Measurements from ENCODE around the gene RGMA. TPM values are rescaled to one million over a fixed set of nuclear protein-coding genes. Genes with fewer than 3 reads are reported as not detected.
A peak's percentile ranks its signal among the peaks of the same experiment; 100 is the strongest.

RGMA gene
- total RNA-seq (ENCODE audit: unreplicated experiment): 56.6 TPM
- long read RNA-seq, partial matches to known transcripts: 0 of 3 reads
- long read RNA-seq, other reads (novel, unspliced or antisense): 2 of 3 reads

- no peak for TF ChIP-seq CTCF (IDR thresholded peaks at IDR 0.05; ENCODE audit: partially characterized antibody, unreplicated experiment)
- H3K27ac Mint-ChIP-seq (ENCODE audit: unreplicated experiment): peak within 1 kb of the TSS; percentile 89
- DNase-seq: peak; percentile 77
Observed at GRCh38 chr15:93088981-93089726, at the start of gene RGMA. TSS of gene RGMA (minus strand) at chr15:93089211. CDS start at chr15:93088932, 279 bp downstream.

GRCh38 chr15:93136606-93137005 is 47.6 kb upstream of the RGMA start:
- no peak for TF ChIP-seq CTCF (IDR thresholded peaks at IDR 0.05; ENCODE audit: partially characterized antibody, unreplicated experiment)
- DNase-seq: no peak
- Mint-ChIP-seq H3K36me3 (ENCODE audit: unreplicated experiment) (no peaks in the 10 kb centered on the region), H3K4me1 (ENCODE audit: low read depth, unreplicated experiment) (no peaks in the 10 kb centered on the region), H3K27ac (ENCODE audit: unreplicated experiment) (no peak overlapping the region), H3K4me3 (ENCODE audit: unreplicated experiment) (no peak overlapping the region), H3K27me3 (ENCODE audit: unreplicated experiment) (no peaks in the 10 kb centered on the region), H3K9me3 (ENCODE audit: unreplicated experiment) (no peaks in the 10 kb centered on the region)

More at GRCh38 chr15:93088981-93089726, at the start of gene RGMA:
- Mint-ChIP-seq H3K4me3 (ENCODE audit: unreplicated experiment) (peak within 1 kb of the TSS; percentile 92), H3K9me3 (ENCODE audit: unreplicated experiment) (peaks cover 18% of the 10 kb centered on the region), H3K36me3 (ENCODE audit: unreplicated experiment) (peaks cover 6% of the 10 kb centered on the region), H3K4me1 (ENCODE audit: low read depth, unreplicated experiment) (peaks cover 18% of the 10 kb centered on the region), H3K27me3 (ENCODE audit: unreplicated experiment) (peaks cover 8% of the 10 kb centered on the region)

GRCh38 chr15:93135997-93136397 is 47.0 kb upstream of the RGMA start:
- Mint-ChIP-seq H3K27ac (ENCODE audit: unreplicated experiment) (no peak overlapping the region), H3K4me1 (ENCODE audit: low read depth, unreplicated experiment) (peaks cover 2% of the 10 kb centered on the region), H3K36me3 (ENCODE audit: unreplicated experiment) (no peaks in the 10 kb centered on the region), H3K4me3 (ENCODE audit: unreplicated experiment) (no peak overlapping the region), H3K27me3 (ENCODE audit: unreplicated experiment) (no peaks in the 10 kb centered on the region), H3K9me3 (ENCODE audit: unreplicated experiment) (no peaks in the 10 kb centered on the region)
- no peak for TF ChIP-seq CTCF (IDR thresholded peaks at IDR 0.05; ENCODE audit: partially characterized antibody, unreplicated experiment)
- no peak for DNase-seq

- Mint-ChIP-seq H3K4me1 (ENCODE audit: low read depth, unreplicated experiment) (peaks cover 7% of the 10 kb centered on the region), H3K36me3 (ENCODE audit: unreplicated experiment) (no peaks in the 10 kb centered on the region), H3K9me3 (ENCODE audit: unreplicated experiment) (peaks cover 2% of the 10 kb centered on the region), H3K27me3 (ENCODE audit: unreplicated experiment) (no peaks in the 10 kb centered on the region), H3K27ac (ENCODE audit: unreplicated experiment) (no peak overlapping the region), H3K4me3 (ENCODE audit: unreplicated experiment) (no peak overlapping the region)
- DNase-seq: no peak
- TF ChIP-seq CTCF (IDR thresholded peaks at IDR 0.05; ENCODE audit: partially characterized antibody, unreplicated experiment): no peak
Observed at GRCh38 chr15:93135459-93135858, 46.4 kb upstream of the RGMA start.

- Mint-ChIP-seq H3K4me1 (ENCODE audit: low read depth, unreplicated experiment) (peaks cover 12% of the 10 kb centered on the region), H3K27me3 (ENCODE audit: unreplicated experiment) (peaks cover 4% of the 10 kb centered on the region), H3K36me3 (ENCODE audit: unreplicated experiment) (no peaks in the 10 kb centered on the region), H3K9me3 (ENCODE audit: unreplicated experiment) (peaks cover 2% of the 10 kb centered on the region), H3K27ac (ENCODE audit: unreplicated experiment) (no peak overlapping the region), H3K4me3 (ENCODE audit: unreplicated experiment) (no peak overlapping the region)
- TF ChIP-seq CTCF (IDR thresholded peaks at IDR 0.05; ENCODE audit: partially characterized antibody, unreplicated experiment): no peak
- DNase-seq: no peak
Observed at GRCh38 chr15:93131485-93132095, 42.6 kb upstream of the RGMA start.

All from glutamatergic neuron (in vitro differentiated cells).